ENCODE results near the gene RCBTB1.

- no peak for TF ChIP-seq CTCF (IDR thresholded peaks at IDR 0.05)
- no peak for TF ChIP-seq SIN3A (IDR thresholded peaks at IDR 0.05; ENCODE audit: borderline replicate concordance, insufficient read depth, low read depth, low read length)
- TF ChIP-seq POLR2AphosphoS5 (IDR thresholded peaks at IDR 0.05; ENCODE audit: low read depth, low read length): no peak
- TF ChIP-seq TCF7L2 (IDR thresholded peaks at IDR 0.05; ENCODE audit: low read depth, low read length): no peak
These were observed 81.4 kb downstream of the RCBTB1 start for GRCh38 chr13:49503951-49504350.
